ENCODE data around the gene NRG3.
"Not testable (repeated sequence)": the region's sequence is repeated elsewhere in the genome, so short reads cannot be mapped to it uniquely, and the experiment has no call there.

The NRG3 gene

DNA sequence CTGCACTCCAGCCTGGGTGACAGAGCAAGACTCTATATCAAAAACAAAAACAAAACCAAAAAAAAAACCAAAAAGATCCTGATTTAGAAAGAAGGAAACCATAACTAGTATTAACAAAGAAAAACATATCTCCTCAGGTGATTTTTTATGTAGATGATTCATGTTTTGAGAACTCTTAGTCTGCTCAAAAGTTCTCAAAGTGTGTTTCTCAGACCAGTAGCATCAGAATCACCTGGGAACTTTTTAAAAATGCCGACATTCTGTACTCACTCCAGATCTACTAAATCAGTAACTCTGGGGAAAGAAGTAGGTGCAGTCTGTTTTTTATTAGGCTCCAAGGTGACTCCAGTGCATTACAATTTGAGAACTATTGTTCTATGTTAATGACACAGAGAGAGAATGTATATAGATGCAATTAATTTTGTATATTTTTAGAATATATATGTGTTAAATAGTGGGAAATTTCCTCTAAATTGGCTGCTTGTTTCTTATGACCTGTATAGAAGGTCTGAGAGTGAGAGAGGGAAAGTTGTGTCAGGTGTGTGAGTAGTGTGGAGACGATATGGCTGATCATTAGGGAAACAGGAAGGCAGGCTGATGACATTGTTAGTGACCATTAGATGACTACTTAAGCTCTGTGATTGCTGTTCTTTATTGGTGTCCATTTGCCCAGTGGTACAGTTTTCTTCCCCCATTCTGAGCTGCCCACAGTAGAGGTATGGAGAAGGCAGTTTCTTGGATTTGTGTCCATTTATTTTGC, 1075.0 kb downstream of the NRG3 start:
- DNase-seq (ENCODE audit: low read depth, low spot score) = no peak
- no peak overlapping the region for H3K4me3 ChIP-seq (ENCODE audit: low read length)

- H3K4me3 ChIP-seq (ENCODE audit: low read length) = no peak overlapping the region
- DNase-seq (ENCODE audit: low read depth, low spot score) = no peak
These were observed 1078.3 kb downstream of the NRG3 start for GRCh38 chr10:82953331-82953730.

DNA sequence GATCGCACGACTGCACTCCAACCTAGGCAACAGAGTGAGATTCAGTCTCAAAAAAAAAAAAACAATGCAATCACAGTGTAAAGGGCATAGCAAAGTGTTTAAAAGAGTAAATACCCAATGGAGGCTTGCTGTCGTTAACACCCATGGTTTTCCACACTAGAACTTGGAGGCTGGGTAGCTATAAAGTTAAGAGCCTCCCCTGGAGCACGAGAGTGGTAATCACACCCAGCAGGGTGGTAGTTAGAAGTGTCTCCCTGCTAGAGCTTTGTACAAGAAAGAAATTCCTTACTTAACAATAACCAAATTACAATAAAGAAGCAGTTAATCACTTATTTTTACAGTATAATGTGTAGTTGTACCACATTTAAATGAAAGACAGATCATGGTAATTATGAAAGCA, 1078.9 kb downstream of the NRG3 start:
- no peak overlapping the region for H3K4me3 ChIP-seq (ENCODE audit: low read length)
- DNase-seq (ENCODE audit: low read depth, low spot score) = no peak

GRCh38 chr10:82960421-82961060, 1085.5 kb downstream of the NRG3 start:
- not testable (repeated sequence) for H3K4me3 ChIP-seq (ENCODE audit: low read length); DNase-seq (ENCODE audit: low read depth, low spot score)

GRCh38 chr10:82961864-82962263, 1086.9 kb downstream of the NRG3 start:
- DNase-seq (ENCODE audit: low read depth, low spot score) = no peak

GRCh38 chr10:82966130-82966529, 1091.1 kb downstream of the NRG3 start:
- H3K4me3 ChIP-seq (ENCODE audit: low read length) = no peak overlapping the region
- no peak for DNase-seq (ENCODE audit: low read depth, low spot score)

More at GRCh38 chr10:82961864-82962263, 1086.9 kb downstream of the NRG3 start:
- no peak overlapping the region for H3K4me3 ChIP-seq (ENCODE audit: low read length)

DNA sequence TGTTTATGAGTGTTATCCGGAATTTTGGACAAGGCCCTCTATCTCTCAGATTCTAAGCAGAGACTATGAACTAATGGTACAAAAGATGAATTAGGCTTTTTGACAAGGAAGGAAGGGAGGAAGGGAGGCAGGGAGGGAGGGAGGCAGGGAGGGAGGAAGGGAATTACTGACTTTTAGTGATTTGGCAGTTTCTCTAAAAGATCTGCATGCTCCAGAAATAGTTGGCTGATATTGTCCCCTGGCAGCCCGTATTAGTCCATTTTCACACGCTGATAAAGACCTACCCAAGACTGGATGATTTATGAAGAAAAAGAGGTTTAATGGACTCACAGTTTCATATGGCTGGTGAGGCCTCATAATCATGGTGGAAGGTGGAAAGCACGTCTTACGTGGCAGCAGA, 1093.5 kb downstream of the NRG3 start:
- H3K4me3 ChIP-seq (ENCODE audit: low read length) = no peak overlapping the region
- no peak for DNase-seq (ENCODE audit: low read depth, low spot score)

DNA sequence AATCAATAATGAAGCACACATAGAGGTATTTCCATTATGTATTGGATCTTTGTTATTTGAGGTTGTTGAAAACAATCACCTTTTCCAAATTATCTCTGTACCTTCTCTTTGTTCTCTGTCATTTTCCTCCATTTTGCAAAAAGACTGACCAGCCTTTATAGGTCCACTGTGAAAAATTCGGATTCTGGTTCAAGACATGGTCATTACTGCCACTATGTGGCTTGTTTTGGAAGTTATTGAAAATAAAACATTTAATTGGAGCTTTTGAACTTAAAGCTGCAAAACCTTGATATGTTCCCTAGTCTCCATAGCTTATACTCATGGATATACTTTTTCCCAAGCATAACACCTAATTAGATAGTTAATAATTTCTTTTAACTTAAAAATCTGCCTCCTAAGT, 1094.4 kb downstream of the NRG3 start:
- no peak overlapping the region for H3K4me3 ChIP-seq (ENCODE audit: low read length)
- peak; percentile 1 for DNase-seq (ENCODE audit: low read depth, low spot score)

- H3K4me3 ChIP-seq (ENCODE audit: low read length) = no peak overlapping the region
- DNase-seq (ENCODE audit: low read depth, low spot score) = no peak
These were observed 1105.3 kb downstream of the NRG3 start for GRCh38 chr10:82980321-82980720.

GRCh38 chr10:82981137-82981723, 1106.2 kb downstream of the NRG3 start:
- no peak overlapping the region for H3K4me3 ChIP-seq (ENCODE audit: low read length)
- no peak for DNase-seq (ENCODE audit: low read depth, low spot score)

DNA sequence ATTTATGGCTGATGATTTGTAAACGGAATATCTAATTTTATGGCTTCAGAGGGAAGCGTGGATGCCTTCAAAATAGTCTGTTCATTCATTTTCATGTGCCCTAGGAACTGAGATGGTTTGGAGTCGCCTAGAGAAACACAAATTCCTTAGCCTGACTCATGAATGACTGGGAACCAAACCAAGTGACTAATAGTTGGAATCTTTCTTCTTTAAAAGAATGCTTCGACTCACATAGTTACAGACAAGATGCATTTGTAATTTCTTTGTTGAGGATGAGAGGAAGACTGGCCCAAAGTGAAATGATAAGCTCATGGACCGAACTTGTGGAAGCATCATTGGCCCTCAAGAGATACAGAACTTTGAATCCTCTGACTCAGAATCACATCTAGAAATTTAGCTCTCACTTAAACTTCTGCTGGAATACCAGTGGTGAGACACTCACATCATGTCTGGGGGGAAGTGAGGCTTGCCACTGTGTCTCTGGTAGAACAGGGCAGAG, 1107.2 kb downstream of the NRG3 start:
- no peak for DNase-seq (ENCODE audit: low read depth, low spot score)
- H3K4me3 ChIP-seq (ENCODE audit: low read length) = no peak overlapping the region

- no peak overlapping the region for H3K4me3 ChIP-seq (ENCODE audit: low read length)
- DNase-seq (ENCODE audit: low read depth, low spot score) = no peak
These were observed 1111.2 kb downstream of the NRG3 start for GRCh38 chr10:82986216-82986615.

DNA sequence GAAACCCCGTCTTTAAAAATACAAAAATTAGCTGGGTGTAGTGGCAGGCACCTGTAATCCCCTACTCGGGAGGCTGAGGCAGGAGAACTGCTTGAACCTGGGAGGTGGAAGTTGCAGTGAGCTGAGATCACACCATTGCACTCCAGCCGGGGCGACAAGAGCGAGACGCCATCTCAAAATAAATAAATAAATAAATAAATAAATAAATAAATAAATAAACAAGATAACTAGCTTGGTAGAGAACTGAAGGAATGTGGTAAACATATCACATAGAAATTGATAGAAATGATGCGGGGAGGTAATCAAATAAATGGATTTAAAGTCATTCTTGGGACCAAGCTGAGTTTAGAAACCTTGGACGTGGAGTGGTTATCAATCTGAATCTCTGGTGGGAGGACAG, 1131.5 kb downstream of the NRG3 start:
- not testable (repeated sequence) for H3K4me3 ChIP-seq (ENCODE audit: low read length); DNase-seq (ENCODE audit: low read depth, low spot score)

DNA sequence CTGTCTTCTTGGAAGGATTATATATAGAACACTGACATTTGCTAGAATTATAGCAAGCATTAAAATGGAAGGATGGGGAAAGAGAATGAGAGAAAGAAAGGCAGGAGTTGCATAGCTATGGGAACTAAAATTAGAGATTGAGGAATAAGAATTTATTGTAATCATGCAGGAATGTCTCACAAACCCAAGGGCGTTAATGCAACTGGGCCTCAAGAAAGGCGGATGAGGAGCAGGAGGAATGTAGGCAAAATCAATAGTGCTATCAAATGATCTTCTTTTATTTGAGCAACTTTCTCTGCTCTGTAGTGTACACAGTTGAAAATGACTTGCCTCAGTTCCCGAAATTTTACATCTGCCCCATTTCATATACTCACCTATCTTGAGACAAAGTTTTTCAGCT, 1132.5 kb downstream of the NRG3 start:
- no peak overlapping the region for H3K4me3 ChIP-seq (ENCODE audit: low read length)
- DNase-seq (ENCODE audit: low read depth, low spot score) = no peak

DNA sequence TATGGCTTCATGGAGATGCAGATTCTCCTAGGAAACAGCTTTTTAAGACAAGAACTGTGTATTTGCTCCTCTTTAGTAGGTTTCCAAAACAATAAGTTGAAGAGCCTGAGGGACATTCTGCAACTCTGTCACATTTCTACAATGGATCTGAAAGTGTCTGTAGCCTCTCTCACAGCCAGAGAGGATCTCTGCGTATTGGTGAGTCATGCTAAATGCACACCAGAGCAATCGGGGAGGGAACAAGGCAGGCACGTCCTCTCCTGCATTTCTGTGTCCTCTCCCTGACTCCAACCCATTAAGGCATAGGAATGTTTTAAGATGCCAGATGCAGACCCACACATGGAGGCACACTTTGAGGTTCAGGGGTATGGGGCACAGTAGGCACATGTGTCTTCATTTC, 1137.9 kb downstream of the NRG3 start:
- DNase-seq (ENCODE audit: low read depth, low spot score) = no peak
- H3K4me3 ChIP-seq (ENCODE audit: low read length) = no peak overlapping the region

GRCh38 chr10:83017076-83017867, 1142.3 kb downstream of the NRG3 start:
- no peak overlapping the region for H3K4me3 ChIP-seq (ENCODE audit: low read length)
- no peak for DNase-seq (ENCODE audit: low read depth, low spot score)

- no peak for DNase-seq (ENCODE audit: low read depth, low spot score)
- no peak overlapping the region for H3K4me3 ChIP-seq (ENCODE audit: low read length)
These were observed 1148.7 kb downstream of the NRG3 start for GRCh38 chr10:83023662-83024061.
